Hepatocyte (in vitro differentiated cells): ENCODE measurements around the gene MAP4K3.

ENCODE experiments used
- CTCF ChIP-seq: fragments of 200-600 bp; sonication (generic); IDR thresholded peaks from 2 replicates; pipeline ENCODE4 v1.5.1; 2016; ENCODE audit warnings: antibody characterized with exemption, mild to moderate bottlenecking; ENCODE audit not compliant: poor library complexity
- EZH2 ChIP-seq: fragments of 200-600 bp; sonication (generic); IDR thresholded peaks from 2 replicates; pipeline ENCODE4 v1.6.1; 2016; ENCODE audit warnings: antibody characterized with exemption, mild to moderate bottlenecking, borderline replicate concordance

- no peak for TF ChIP-seq CTCF
- TF ChIP-seq EZH2: no peak
Measured at GRCh38 chr2:39300044-39300978, 136.8 kb downstream of the MAP4K3 start.
